ENCODE measurements around the gene SAA2.

The SAA2 gene

DNA sequence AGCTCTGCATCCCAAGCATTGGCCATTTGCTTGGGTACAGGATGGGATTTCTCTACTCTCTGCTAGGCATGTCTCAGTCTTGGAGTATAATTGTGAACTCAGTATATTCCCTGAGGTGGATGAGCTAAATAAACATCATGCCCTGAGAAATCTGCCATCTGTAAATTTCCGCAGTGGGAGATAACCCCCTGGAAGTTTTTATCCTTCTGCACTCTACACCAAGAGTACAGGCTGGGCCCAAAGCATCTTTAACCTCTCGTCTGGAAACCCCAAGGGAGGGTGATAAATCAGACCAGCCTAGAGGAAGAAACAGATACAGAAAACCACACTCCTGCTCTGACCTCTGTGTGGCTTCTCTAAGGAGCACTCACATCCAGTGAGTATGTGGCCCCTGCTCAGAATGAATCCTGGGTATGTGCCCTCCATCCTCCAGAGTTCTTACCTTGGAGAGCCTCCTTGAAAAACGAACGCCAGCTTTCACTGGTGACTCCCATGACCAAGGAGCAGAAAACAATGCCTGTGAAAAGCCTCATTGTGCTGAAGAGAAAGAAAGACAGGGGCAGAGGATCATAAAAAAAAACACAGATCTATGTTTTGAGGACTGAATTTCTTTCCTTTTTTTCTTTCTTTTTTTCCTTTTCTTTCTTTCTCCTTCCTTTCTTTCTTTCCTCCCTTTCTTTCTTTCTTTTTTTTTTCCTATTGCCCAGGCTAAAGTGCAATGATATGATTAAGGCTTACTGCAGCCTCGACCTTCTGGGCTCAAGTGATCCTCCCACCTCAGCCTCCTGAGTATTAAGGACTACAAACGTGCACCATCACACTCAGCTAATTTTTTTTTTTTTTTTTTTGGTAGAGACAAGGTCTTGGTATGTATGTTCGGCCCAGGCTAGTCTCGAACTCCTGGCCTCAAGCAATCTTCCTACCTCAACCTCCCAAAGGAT is 12.8 kb downstream of the SAA2 start:
- no peaks in the 10 kb centered on the region for H3K27me3 ChIP-seq (ENCODE audit: insufficient read depth, low read depth)
- H3K79me2 ChIP-seq (ENCODE audit: insufficient read depth, low read depth) = no peaks in the 10 kb centered on the region
- no peak overlapping the region for H2AFZ ChIP-seq (ENCODE audit: low read depth)
- no peak overlapping the region for H3K9ac ChIP-seq
- no peak overlapping the region for H3K27ac ChIP-seq
- no peak overlapping the region for H3K4me3 ChIP-seq (IDR thresholded peaks at IDR 0.05; ENCODE audit: insufficient read depth, low read depth, low read length)
- H3K4me1 ChIP-seq (ENCODE audit: low read depth, poor library complexity, severe bottlenecking) = no peaks in the 10 kb centered on the region
- no peak overlapping the region for H3K4me2 ChIP-seq
- TF ChIP-seq, protein P1, sequence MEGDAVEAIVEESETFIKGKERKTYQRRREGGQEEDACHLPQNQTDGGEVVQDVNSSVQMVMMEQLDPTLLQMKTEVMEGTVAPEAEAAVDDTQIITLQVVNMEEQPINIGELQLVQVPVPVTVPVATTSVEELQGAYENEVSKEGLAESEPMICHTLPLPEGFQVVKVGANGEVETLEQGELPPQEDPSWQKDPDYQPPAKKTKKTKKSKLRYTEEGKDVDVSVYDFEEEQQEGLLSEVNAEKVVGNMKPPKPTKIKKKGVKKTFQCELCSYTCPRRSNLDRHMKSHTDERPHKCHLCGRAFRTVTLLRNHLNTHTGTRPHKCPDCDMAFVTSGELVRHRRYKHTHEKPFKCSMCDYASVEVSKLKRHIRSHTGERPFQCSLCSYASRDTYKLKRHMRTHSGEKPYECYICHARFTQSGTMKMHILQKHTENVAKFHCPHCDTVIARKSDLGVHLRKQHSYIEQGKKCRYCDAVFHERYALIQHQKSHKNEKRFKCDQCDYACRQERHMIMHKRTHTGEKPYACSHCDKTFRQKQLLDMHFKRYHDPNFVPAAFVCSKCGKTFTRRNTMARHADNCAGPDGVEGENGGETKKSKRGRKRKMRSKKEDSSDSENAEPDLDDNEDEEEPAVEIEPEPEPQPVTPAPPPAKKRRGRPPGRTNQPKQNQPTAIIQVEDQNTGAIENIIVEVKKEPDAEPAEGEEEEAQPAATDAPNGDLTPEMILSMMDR (conservative IDR thresholded peaks at IDR 0.05; ENCODE audit: low read depth, low read length) = no peak
- no peaks in the 10 kb centered on the region for H4K20me1 ChIP-seq (ENCODE audit: insufficient read depth)
- no peaks in the 10 kb centered on the region for H3K36me3 ChIP-seq (ENCODE audit: insufficient read depth)

DNA sequence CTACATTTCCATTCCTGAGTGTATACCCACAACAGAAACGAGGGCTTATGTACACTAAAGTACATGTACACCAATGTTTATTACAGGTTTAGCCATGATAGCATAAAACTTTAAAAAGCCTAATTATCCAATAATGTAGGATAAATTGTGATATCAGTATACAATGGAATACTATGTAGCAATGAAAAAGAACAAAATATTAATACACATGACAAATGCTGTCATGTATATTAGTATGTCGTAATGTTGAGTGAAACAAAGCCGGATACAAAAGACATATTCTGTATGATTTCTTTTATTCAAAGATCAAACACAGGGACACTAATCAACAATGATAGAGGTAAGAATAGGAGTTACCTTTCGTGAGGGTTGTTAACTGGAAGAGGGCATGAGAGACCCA is 14.6 kb downstream of the SAA2 start:
- Histone ChIP-seq H3K4me3 (IDR thresholded peaks at IDR 0.05; ENCODE audit: insufficient read depth, low read depth, low read length) (no peak overlapping the region), H3K27ac (no peak overlapping the region)
- TF ChIP-seq, protein P1 (conservative IDR thresholded peaks at IDR 0.05; ENCODE audit: low read depth, low read length) = no peak

DNA sequence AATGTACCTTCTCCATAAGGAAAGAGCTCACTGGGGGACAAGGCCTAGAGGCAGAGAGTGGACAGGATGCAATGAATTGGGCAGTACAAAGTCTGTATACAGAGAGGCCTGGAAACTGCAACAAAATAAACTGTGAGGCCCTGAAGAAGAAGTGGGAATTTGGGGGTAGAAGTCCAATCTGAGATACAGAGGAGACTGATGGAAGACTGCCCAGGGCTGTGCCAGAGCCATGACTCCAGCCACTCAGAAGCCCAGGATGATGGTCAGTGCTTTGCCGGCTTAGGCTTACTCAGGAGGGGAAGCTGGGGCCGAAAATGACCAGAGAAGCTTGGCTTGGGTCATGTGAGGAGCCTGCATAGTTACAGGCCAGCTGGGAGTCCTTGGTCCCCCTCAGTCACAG is 17.6 kb downstream of the SAA2 start:
- H3K27me3 ChIP-seq (ENCODE audit: insufficient read depth, low read depth) = no peaks in the 10 kb centered on the region
- H3K79me2 ChIP-seq (ENCODE audit: insufficient read depth, low read depth) = no peaks in the 10 kb centered on the region
- H3K4me2 ChIP-seq = no peak overlapping the region
- no peak overlapping the region for H3K27ac ChIP-seq
- no peaks in the 10 kb centered on the region for H4K20me1 ChIP-seq (ENCODE audit: insufficient read depth)
- H3K36me3 ChIP-seq (ENCODE audit: insufficient read depth) = no peaks in the 10 kb centered on the region
- TF ChIP-seq, protein P1 (conservative IDR thresholded peaks at IDR 0.05; ENCODE audit: low read depth, low read length) = no peak
- no peak overlapping the region for H3K9ac ChIP-seq
- H2AFZ ChIP-seq (ENCODE audit: low read depth) = no peak overlapping the region
- no peak overlapping the region for H3K4me3 ChIP-seq (IDR thresholded peaks at IDR 0.05; ENCODE audit: insufficient read depth, low read depth, low read length)
- H3K4me1 ChIP-seq (ENCODE audit: low read depth, poor library complexity, severe bottlenecking) = no peaks in the 10 kb centered on the region

More for the DNA sequence above, 14.6 kb downstream of the SAA2 start:
- Histone ChIP-seq H3K36me3 (ENCODE audit: insufficient read depth) (no peaks in the 10 kb centered on the region), H4K20me1 (ENCODE audit: insufficient read depth) (no peaks in the 10 kb centered on the region), H3K27me3 (ENCODE audit: insufficient read depth, low read depth) (no peaks in the 10 kb centered on the region), H3K4me1 (ENCODE audit: low read depth, poor library complexity, severe bottlenecking) (no peaks in the 10 kb centered on the region), H3K4me2 (no peak overlapping the region), H2AFZ (ENCODE audit: low read depth) (no peak overlapping the region), H3K9ac (no peak overlapping the region), H3K79me2 (ENCODE audit: insufficient read depth, low read depth) (no peaks in the 10 kb centered on the region)

DNA sequence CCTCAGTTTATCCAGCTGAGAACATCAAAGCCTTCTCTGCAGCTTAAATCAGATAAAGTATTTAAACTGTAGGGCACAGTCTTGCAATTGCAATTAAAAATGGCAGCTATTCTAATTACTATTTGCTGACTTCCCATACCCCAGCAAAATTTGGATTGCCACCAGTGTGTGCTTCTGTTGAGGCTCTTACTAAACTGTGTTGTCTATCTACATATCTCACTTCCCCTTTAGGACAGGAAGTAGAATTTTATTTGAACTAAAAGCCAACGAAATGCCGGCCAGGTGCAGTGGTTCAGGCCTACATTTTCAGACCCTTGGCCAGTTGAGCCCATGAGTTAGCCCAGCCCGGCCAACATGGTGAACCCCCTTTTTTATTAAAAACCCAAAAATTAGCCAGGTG is 19.0 kb downstream of the SAA2 start:
- Histone ChIP-seq H4K20me1 (ENCODE audit: insufficient read depth) (no peaks in the 10 kb centered on the region), H3K27ac (no peak overlapping the region), H3K27me3 (ENCODE audit: insufficient read depth, low read depth) (no peaks in the 10 kb centered on the region), H3K79me2 (ENCODE audit: insufficient read depth, low read depth) (no peaks in the 10 kb centered on the region), H3K36me3 (ENCODE audit: insufficient read depth) (no peaks in the 10 kb centered on the region), H2AFZ (ENCODE audit: low read depth) (no peak overlapping the region), H3K4me3 (IDR thresholded peaks at IDR 0.05; ENCODE audit: insufficient read depth, low read depth, low read length) (no peak overlapping the region), H3K4me2 (no peak overlapping the region), H3K4me1 (ENCODE audit: low read depth, poor library complexity, severe bottlenecking) (no peaks in the 10 kb centered on the region), H3K9ac (no peak overlapping the region)
- TF ChIP-seq, protein P1 (conservative IDR thresholded peaks at IDR 0.05; ENCODE audit: low read depth, low read length) = no peak

Data from KMS-11 (cell line).